ENCODE data around the gene KRT86. TPM values are rescaled to one million over a fixed set of nuclear protein-coding genes. Genes with fewer than 3 reads are reported as not detected.
"Not testable (repeated sequence)": the region's sequence is repeated elsewhere in the genome, so short reads cannot be mapped to it uniquely, and the experiment has no call there.

Gene KRT86
- total RNA-seq, 1 donor from 2014 or later = 0.16 TPM

DNA sequence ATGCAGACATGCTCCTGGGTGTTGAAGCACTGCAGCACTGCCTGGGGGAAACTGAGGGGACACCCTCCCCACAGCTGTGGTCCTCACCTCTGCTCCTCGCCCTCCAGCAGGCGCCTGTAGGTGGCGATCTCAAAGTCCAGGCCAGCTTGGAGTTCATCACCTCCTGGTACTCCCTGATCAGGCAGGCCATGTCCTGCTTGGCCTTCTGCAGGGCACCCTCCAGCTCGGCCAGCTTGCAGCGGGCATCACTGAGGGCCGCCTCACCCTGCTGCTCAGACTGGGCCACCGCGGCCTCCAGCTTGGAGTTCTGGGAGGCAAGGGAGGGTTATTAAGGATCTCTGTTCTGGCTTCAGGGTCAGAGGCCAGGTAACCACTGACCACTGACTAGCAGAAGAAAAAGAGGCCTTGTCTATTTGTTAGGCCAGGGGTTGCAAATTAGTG is 22.2 kb upstream of the KRT86 start:
- DNase-seq = not testable (repeated sequence)

DNA sequence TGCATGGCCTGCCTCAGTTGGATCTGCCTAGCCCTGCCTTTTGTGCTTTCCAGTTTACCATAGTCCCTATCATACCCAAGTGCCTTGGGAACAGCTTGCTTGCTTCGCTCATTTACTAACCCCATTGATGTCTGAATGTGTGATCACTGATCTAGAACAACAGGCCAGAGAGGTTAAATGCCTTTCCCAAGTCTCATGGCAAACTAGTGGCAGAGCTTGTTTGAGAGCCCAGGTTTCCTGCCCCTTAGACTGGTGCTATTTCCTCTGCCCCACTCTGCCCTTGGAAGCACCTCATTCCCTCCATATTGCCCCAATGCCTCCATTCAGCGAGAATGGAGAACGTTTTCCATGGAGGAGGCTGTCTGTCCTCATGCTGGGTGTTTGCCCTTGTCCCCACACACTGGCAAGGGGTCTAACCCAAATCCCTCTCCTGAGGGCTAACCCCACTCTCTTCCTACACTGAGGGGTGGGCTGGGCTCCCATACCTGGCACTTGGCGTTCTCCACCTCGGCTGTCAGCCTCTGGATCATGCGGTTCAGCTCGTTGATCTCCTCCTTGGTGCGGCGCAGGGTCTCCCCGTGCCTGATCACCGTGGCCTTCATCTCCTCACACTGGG is 21.6 kb upstream of the KRT86 start:
- no peak for DNase-seq

- no peak for DNase-seq
Observed at GRCh38 chr12:52253391-52254179, 20.9 kb upstream of the KRT86 start.

GRCh38 chr12:52254180-52254964 is 20.1 kb upstream of the KRT86 start:
- no peak for DNase-seq

DNA sequence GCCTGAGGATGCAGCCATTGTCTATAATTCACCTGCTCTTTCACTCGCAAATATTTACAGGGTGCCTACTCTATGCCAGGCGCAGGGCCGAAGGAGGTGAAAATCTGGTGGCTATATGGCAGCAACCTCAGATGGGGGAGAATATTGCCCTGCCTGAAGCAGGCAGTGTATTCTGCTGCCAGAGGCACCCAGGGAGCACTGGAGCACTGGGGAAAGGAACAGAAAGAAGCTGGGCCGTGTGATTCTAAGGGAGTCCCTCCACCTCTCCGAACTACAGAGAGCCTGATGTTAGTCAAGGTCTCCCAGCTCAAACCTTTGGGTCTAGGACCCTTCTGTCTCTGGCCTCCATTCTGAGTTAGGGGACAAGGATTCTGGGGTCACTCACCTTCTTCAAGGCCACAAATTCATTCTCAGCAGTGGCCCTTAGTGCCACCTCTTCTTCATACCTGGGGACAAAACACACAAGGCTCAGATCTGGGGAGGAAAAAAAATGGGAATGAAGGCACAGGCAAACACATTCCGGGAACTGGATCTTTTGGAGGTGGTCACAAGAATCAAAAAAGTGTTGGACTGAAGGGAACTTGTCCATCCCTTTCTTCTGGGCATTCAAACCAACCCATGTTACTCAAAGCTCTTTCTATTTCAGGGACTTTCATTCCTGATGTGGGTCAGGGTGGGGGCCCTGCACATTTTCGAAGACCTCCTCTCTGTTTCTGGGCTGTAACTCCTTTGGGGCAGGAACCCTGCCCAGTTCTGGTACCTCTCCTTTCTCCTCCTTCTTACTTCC is 19.3 kb upstream of the KRT86 start:
- DNase-seq = no peak

DNA sequence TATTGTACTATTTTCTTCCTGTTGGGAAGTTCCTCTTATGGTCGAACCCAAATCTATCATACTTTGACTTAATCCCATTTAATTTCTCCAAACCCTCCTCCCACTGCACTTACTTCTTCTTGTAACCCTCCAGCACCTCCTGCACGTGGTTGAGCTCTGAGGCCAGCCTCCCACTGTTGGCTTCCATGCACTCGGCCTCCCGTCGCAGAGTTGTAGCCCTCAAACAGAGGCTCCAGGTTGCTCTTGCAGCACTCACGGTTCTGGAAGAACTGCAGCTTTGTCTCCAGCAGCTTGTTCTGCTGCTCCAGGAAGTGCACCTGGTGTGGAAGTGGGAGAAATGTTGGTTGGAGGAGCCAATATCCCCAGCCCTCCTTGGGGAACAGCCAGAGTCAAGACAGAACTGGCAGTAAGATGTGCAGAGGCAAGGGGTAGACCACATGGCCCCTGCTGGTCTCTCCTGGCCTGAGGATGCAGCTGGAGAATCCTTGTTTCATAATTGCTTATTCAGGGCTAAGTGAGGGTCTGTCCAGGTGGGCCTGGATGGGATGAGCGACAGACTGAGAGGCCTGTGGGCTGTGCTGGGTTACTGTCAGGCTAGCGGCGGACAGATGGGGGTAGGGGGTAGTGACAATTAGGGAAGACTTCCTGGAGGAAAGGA is 18.4 kb upstream of the KRT86 start:
- DNase-seq = no peak

GRCh38 chr12:52256584-52256935 is 17.9 kb upstream of the KRT86 start:
- DNase-seq = no peak

DNA sequence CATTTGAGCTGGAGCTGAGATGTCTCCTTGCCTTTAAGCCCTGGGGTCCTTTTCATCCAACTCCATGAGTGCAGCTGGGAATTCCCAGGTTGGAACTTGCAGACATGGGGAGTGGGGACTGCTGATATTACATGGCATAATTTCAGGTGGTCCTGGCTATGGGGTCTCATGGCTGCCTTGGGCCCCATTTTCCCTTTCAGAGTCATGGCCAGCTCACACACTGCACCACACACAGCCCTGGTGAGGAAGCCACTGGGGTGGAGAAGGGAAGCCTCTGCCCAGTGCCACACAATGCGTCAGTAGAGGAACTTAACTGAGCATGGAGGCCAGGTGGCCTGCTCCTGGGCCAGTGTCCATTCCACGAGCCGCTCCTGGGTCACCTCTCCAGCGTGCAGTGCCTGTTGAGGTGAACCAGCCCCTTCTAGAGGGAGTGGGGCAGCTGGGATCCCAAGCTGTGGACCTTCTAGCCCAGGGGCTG is 17.3 kb upstream of the KRT86 start:
- no peak for DNase-seq

DNA sequence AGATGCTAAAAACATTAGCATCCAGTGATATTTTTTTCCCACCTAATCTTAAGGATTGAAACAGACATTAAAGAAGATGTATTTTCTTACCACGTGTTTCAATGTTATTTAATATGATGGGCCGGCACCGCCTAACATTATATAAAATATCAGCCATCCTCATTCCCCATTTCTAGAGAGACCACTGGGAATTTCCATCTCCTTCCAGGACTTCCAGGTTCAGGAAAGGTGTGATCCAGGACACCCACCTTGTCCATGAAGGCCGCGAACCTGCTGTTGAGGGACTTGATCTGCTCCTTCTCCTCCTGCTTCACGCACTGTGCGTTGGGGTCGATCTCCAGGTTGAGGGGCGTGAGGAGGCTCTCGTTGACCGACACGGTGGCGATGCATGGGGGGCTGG is 16.5 kb upstream of the KRT86 start:
- not testable (repeated sequence) for DNase-seq

GRCh38 chr12:52258335-52258901 is 16.0 kb upstream of the KRT86 start:
- no peak for DNase-seq

GRCh38 chr12:52259657-52260243 is 14.7 kb upstream of the KRT86 start:
- DNase-seq = no peak

GRCh38 chr12:52260361-52261207 is 13.9 kb upstream of the KRT86 start:
- no peak for DNase-seq

DNA sequence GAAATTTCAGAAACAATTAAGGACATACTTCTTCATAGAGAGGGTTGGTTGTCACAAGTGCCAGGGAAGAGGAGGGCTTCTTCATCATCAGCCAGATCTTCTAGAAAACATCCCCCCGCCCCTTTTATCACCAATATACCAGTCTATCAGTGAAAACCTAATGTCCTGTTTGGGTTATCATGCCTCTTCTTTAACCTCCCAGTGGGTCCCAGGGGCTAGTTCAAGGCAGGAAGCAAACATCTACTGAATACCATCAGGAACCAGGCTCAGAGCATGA is 13.3 kb upstream of the KRT86 start:
- DNase-seq = no peak

DNA sequence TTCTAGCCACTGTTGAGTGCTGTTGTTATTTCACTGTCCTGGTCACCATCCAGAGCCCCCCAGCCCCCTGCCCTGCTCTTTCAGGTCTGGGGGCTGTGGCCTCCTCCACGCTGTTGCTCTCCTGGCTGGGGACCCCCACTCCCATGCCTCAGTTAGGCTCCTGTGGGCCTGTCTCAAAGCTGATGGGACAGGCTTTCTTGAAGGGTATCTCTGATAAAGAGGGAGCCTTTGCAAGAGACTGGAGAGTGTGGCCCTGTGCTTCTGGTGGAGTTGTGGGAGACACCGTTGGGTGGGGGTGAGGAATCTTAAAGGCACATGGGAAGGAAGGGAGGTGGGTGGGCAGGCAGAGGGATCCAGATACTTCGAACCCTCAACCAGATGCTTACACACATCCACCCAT is 12.2 kb upstream of the KRT86 start:
- DNase-seq = no peak

DNA sequence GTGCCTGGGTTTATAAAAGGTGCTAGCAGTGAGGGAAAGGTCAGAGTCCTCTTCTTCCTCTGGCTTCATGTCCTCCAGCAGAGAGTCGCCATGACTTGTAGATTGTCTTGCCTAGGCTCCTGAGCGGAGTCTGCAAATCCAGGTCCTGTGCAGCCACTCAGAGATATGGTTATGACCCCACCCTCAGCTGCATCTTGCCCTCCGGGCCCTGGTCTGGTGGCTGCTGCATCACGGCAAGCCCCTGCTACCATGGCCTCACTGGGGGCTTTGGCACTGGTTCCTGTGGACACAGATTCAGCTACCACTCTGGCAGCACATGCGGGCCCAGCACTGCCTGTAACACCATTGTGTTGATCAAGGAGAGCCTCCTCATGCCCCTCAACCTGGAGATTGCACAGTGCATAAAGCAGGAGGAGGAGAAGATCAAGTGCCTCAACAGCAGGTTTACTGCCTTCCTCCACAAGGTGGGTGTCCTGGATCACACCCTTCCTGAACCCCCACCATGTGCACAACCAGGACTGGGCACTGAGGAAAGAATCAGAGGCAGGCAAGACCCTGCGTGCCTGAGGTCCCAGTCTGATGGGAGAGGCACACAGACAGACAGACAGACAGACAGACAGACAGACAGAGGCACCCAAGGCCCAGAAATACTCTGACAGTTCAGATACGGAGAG is 10.5 kb upstream of the KRT86 start:
- DNase-seq = no peak

GRCh38 chr12:52264435-52264825 is 10.0 kb upstream of the KRT86 start:
- DNase-seq = no peak

GRCh38 chr12:52266514-52266913 is 7.9 kb upstream of the KRT86 start:
- DNase-seq = no peak

DNA sequence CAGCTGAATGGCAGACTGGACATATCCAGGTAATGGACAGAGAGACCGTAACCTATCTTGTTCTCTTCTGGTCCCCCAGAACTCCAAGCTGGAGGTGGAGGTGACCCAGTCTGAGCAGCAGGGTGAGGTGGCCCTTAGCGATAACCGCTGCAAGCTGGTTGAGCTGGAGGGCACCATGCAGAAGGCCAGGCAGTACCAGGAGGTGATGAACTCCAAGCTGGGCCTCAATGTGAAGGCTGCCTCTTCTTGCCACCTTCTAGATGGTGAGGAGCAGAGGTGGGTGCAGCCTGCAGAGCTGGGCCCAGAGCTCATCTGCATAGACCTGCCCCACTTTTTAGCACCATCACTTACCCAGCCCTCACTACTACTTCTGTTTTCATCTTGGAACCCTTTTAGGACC is 7.2 kb upstream of the KRT86 start:
- DNase-seq = no peak

- no peak for DNase-seq
Observed at GRCh38 chr12:52267699-52268098, 6.7 kb upstream of the KRT86 start.

DNA sequence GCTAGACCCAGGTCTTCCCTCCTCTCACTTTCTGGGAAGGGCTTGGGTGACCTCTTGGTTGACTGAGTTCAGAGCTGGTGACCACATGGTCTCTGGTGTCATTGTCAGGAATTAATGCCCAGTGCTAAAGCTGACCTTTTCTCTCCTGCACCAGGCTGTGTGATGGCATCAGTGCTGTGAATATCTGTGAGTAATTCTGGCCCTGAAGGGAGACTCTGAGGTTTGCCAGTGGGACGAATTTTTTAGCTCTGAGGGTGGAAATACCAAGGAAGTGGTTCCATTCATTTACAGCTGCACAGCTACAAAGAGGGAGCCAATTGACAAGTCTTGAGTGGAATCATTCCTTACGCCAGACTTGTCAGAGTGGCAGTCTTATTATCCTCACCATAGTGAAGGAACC is 6.2 kb upstream of the KRT86 start:
- no peak for DNase-seq

All from occipital lobe (tissue), 2 donors.